HG03097 (cell line): ENCODE data around the gene CIT.

Experiments used
- ATAC-seq: cut with Tn5 transposase; IDR thresholded peaks from one replicate; pipeline ENCODE4 v1.9.1; 2021; ENCODE audit not compliant: unreplicated experiment, low FRiP score

The CIT gene

DNA sequence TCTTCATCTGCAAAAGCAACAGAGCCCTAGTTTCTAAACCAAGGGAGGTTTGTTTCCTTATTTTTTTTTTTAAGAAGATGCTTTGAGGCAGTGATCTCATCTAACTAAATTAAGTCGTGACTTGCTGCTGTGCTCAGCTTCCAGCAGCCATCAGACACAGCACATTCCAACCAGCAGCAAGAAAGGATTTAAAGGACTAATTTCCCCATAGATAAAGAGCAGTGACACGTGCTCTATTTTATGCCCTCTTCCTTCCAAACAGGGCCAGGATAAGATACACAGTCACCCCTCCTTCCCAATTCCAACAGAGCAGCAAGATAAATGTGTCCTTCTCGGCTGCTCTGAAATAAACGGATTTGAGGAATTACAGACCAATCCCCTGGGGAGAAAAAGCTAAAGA is 127.5 kb downstream of the CIT start:
- no peak for ATAC-seq

DNA sequence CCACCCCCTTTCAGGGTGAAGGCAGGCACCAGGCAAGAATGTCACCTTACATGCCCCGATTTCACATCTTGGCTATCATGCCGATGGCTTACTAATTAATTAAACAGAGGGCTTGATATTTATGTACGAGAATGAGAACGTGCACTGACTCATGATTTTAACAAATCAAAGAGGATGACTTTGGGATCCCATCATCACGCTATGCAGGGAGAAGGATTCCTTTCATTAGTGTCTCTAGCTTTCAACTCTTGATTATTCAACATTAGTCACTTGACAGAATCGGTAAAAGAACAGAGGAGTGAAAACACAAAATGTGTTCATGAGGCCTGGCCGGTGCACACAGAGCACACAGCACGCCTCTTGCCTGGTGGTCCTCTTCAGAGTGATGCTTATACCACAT is 128.6 kb downstream of the CIT start:
- ATAC-seq: no peak

DNA sequence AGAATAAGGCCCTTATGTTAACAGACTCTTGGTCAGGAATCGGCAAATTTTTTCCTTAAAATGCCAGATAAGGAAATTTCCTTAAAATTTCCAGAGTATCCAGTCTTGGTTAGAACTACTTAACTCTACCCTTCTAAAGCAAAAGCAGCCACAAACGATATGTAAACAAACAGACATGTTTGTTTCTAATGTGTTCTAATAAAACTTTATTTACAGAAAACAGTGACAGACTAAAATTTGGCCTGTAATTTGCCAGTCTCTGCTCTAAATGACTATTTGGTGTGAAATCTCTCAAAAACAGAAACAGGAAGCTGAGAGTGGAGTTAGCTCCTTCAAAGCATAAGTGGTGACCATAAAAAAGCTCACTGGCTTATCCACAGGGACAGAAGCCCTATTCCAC is 131.0 kb downstream of the CIT start:
- ATAC-seq: no peak

- no peak for ATAC-seq
Measured at GRCh38 chr12:119744900-119745606, 132.1 kb downstream of the CIT start.

DNA sequence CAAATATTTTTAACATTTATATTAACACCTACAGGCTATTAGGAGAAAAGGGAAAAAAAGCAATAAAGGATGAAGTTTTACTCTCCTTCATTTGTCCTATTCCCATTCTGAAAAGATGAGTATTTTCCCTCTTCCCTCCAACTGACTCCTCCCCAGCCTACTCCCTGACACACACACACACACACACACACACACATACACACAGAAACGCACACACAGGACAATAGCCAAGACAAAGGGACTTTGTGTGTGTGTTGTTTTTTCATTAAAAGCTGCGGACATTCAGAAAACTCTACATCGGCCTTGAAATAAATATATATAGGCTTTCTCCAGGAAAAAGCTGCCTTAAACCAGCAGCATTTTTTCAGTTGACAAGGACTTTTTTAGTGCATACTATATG is 134.4 kb downstream of the CIT start:
- no peak for ATAC-seq

DNA sequence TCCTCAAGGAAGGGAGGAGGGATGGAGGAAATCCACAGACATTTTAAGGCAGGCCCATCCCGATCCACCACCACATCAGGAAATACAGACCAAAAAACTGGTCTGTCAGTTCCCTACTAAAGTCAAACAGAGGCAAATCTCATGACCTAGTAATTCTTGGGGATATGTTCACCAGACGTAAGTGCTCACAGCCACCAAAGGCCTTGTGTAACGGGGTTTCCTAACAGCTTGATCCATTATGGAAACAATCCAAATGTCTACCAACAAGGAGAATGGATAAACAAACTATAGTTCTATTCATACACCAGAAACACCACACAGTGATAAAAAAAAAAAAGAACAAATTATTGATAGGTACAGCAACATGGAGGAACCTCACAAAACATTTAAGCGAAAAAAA is 136.3 kb downstream of the CIT start:
- ATAC-seq: no peak

- ATAC-seq: no peak
Measured at GRCh38 chr12:119735079-119735478, 142.0 kb downstream of the CIT start.

DNA sequence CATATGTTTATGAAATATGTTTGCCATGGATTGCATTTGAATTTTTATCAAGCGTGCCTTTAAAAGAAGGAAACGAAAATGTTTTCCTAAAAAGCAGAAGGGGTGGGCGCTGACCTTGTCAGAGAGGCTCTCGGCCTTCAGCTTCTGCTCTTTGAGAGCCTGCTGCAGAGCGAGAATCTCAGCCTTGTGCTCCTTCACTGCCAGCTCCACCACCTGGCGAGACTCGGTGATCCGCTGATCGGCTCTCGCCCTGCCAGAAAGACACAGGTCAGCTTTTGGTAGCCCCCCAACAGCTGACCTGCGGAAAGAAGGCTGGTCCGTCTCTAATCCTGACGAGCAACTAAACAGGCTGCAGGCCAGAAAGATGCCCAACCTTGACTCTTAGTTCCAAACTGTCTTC is 146.7 kb downstream of the CIT start:
- no peak for ATAC-seq

GRCh38 chr12:119729871-119730270 is 147.2 kb downstream of the CIT start:
- ATAC-seq: no peak

DNA sequence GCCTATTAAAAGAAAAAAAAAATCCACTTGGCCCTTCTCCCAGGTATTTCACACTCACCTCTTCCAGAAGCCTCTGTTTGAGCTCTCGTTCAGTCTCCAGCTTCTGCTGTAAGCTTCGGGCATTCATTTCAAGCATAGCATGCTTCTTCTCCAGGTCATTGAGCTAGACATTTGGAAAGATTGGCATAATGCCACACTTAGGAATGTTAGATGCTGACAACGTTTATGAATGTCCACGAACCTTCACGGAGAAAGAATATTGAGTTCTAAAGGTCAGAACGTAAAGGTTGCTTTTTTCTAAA is 148.7 kb downstream of the CIT start:
- no peak for ATAC-seq

DNA sequence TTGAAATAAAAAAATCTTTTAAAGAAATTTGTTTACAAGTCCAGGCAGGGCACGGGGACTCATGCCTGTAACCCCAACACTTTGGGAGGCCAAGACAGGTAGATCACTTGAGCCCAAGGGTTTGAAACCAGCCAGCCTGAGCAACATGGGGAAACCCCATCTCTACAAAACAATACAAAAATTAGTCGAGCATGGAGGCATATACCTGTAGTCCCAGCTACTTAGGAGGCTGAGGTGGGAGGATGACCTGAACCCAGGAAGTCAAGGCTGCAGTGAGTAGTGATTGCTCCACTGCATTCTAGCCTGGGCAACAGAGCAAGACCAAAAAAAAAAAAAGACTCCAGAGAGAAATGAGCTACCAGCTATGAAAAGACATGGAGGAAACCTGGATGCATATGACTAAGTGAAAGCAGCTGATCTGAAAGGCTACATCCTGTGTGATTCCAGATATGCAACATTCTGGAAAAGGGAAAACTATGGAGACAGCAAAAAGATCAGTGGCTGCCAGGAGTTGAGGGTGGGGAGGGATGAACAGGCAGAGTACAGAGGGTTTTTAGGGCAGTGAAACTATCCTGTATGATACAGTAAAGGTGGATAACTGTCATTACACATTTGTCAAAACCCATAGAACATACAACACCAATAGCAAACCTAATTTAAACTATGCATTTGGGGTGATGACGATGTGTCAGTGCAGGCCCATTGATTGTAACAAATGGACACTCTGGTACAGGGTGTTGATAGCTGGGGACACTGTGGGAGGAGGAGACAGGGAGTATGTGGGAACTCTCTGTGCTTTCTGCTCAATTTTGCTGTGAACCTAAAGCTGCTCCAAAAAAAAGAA is 149.3 kb downstream of the CIT start:
- ATAC-seq: no peak

DNA sequence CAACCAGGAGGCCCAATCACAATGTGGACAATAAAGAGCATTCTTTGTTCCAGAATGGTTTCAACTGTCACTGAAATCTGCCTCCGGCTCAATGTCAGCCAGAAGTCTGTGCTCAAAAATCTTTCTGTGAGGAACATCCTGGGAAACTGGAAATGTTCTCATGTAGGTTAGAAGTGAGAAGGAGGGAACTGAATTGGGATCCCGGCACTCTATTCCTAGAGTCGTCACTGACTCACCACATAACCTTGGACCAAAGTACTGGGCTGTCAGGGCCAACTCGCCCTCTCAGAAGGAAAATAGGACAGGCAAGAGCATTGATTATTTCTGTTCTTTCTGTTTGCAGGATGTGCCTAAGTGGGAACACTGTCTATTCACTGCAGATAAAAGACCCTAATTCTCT is 151.6 kb downstream of the CIT start:
- ATAC-seq: no peak

- ATAC-seq: no peak
Measured at GRCh38 chr12:119721306-119721705, 155.8 kb downstream of the CIT start.

DNA sequence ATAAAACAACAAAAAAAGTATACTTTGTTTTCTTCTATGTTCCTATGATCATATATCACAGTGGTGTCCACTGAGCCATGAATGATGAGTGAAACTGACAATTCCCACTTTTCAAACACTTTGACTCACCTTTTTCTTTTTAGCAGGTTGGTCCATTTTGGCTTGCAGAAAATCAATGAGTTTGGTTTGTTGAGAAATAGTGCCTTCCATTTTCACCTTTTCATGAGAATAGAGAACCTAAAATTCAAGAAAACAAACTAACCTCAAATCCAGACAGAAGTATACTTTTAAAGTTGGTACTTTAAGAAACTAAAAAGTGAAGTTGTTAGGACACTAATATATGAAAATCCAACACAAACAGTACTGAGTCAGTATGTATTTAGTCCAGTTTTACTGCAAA is 156.8 kb downstream of the CIT start:
- ATAC-seq: no peak

- no peak for ATAC-seq
Measured at GRCh38 chr12:119718141-119718540, 159.0 kb downstream of the CIT start.

GRCh38 chr12:119715268-119715620 is 161.9 kb downstream of the CIT start:
- ATAC-seq: no peak

GRCh38 chr12:119714614-119715267 is 162.4 kb downstream of the CIT start:
- ATAC-seq: no peak

- no peak for ATAC-seq
Measured at GRCh38 chr12:119713551-119714031, 163.5 kb downstream of the CIT start.

GRCh38 chr12:119712721-119713120 is 164.4 kb downstream of the CIT start:
- no peak for ATAC-seq

DNA sequence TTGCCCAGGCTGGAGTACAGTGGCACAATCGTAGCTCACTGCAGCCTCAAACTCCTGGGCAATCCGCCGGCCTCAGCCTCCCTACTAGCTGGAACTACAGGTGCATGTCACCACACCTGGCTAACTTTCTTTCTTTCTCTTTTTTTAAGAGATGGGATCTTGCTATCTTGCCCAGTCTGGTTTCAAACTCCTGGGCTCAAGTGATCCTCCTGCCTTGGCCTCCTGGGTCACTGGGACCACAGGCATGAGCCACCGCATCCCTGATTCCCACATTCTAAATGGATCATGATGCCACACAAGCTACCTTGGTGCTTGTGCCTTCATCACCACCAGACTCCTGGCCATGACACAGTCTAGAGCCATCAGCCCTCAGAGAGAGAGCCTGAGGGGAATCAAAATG is 165.4 kb downstream of the CIT start:
- ATAC-seq: no peak

GRCh38 chr12:119710965-119711551 is 166.1 kb downstream of the CIT start:
- ATAC-seq: no peak
